SW 1271 (cell line): ENCODE results near the gene IL13RA1.
A peak's percentile ranks its signal among the peaks of the same experiment; 100 is the strongest.
"Not testable (repeated sequence)": the region's sequence is repeated elsewhere in the genome, so short reads cannot be mapped to it uniquely, and the experiment has no call there.

Source experiments
- DNase-seq, 2 experiments: peaks; one replicate each; lab custom pipeline; 2025; lab: John Stamatoyannopoulos, UW

IL13RA1 gene

GRCh38 chrX:118726887-118727685 is at the start of gene IL13RA1:
Gene IL13RA1, plus strand, starts transcription at chrX:118727606. Its CDS starts 33 bp downstream, at chrX:118727639.
- DNase-seq, result peak; percentile 2 to 59

DNA sequence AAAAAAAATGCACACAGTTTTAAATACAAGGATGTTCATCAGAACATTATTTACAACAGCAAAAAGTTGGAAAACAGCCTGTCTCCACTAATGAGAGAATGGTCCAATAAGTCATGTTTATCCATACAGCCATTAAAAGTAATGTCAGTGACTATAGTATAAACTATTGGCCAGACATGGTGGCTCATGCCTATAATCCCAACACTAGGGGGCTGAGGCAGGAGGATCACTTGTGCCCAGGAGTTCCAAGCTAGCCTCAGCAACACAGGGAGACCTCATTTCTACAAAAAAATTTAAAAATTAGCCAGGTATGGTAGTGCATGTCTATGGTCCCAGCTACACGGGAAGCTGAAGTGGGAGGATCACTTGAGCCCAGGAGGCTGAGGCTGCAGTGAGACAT is 48.1 kb upstream of the IL13RA1 start:
- DNase-seq, result no peak

DNA sequence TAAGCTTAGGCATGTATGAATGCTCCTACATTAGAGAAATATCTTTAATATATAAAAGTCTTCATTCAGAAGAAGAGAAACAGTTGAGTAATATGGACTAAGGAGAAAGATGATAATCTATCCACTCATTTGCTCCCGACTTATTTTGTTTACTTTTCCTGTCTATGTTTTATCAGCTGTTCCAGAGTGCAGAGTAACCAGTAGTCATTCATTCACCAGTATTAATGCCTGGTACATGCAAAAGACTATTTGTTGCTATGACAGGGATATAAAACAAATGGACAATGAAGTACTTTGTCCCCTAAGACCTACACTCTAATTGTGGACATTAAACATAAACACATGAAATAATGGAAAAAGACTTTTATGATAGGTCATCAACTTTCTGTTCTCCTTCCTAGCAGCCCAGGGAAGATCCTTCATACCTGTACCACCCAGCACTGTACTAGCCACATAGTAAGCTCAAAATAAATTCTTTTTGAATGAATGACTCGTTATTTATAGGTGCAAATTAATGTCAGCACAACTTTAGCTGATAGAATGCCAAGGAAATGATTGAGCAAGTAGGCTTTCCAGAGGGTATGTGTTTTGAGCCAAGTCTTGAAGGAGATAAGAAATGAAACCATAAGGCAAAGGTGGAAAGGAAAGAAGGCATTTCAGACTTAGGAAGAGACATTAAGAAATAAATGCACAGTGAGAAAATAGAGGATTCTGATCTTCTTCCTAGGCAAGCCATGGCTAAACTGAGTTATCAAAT is 45.0 kb upstream of the IL13RA1 start:
- DNase-seq, result no peak

DNA sequence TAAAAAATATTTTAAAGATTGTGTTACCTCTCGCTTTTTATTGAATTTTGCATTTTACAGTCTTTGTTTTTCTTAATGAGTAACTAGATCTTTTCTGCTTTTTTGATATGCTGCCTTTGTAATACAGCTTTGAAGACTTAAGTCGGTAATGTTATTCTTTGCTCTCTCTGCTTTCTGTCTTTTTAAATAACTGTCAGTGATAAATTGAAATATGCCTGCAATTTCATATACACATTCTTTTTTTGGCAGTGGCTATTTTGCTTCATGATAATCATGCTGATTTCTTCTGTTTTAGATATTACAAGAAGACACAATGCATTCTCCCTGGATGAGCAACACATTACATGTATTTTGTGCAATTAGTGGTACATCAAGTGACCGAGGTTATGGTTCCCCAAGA is 42.0 kb upstream of the IL13RA1 start:
- DNase-seq, result no peak

GRCh38 chrX:118688935-118689334 is 38.5 kb upstream of the IL13RA1 start:
- no peak for DNase-seq

DNA sequence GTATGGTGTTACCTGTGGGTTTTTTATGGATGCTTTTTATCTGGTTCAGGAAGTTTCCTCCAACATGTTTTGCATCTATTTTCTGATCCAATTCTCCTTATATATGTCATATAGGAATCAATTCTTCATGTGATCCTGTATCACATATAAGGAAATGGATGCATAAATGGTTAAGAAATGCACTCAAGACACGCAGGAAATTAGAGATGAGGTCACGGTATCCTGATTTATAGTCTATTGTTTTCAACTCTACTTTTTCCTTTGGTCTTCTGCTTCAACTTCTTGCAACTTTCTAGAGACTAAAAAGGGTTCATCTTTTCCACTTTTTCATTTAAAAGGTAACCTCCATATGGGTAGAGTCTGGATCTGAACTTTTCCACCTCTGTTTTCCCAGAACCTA is 33.6 kb upstream of the IL13RA1 start:
- DNase-seq, result no peak

- DNase-seq, result no peak
Observed at GRCh38 chrX:118694638-118695037, 32.8 kb upstream of the IL13RA1 start.

GRCh38 chrX:118698516-118699170 is 28.8 kb upstream of the IL13RA1 start:
- no peak for DNase-seq

- DNase-seq, result no peak
Observed at GRCh38 chrX:118702741-118703140, 24.7 kb upstream of the IL13RA1 start.

DNA sequence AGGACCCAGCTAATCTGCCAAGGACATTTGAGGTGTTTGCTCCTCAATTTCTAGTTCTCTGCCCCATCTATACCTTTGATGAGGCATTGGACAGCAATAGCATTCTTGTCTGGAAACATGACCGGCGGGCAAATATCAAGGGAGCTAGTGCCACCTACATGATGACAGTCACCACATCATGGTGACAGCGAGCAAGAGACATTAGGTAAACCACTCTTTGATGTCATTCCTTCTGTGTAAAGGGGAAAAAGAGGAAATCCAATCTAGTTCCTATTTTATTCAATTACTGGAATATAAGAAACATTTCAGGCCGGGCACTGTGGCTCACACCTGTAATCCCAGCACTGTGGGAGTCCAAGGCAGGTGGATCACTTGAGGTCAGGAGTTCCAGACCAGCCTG is 20.7 kb upstream of the IL13RA1 start:
- DNase-seq, result no peak

- DNase-seq, result no peak
Observed at GRCh38 chrX:118714521-118714920, 12.9 kb upstream of the IL13RA1 start.

GRCh38 chrX:118715917-118716316 is 11.5 kb upstream of the IL13RA1 start:
- not testable (repeated sequence) for DNase-seq

DNA sequence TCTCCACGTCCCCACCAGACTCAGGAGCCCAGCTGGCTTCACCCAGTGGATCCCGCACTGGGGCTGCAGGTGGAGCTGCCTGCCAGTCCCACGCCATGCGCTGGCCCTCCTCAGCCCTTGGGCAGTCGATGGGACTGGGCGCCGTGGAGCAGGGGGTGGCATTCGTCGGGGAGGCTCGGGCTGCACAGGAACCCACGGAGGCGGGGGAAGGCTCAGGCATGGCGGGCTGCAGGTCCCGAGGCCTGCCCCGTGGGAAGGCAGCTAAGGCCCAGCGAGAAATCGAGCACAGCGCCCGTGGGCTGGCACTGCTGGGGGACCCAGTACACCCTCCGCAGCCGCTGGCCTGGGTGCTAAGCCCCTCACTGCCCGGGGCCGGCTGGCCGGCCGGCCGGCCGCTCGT is 10.6 kb upstream of the IL13RA1 start:
- DNase-seq, result not testable (repeated sequence)

DNA sequence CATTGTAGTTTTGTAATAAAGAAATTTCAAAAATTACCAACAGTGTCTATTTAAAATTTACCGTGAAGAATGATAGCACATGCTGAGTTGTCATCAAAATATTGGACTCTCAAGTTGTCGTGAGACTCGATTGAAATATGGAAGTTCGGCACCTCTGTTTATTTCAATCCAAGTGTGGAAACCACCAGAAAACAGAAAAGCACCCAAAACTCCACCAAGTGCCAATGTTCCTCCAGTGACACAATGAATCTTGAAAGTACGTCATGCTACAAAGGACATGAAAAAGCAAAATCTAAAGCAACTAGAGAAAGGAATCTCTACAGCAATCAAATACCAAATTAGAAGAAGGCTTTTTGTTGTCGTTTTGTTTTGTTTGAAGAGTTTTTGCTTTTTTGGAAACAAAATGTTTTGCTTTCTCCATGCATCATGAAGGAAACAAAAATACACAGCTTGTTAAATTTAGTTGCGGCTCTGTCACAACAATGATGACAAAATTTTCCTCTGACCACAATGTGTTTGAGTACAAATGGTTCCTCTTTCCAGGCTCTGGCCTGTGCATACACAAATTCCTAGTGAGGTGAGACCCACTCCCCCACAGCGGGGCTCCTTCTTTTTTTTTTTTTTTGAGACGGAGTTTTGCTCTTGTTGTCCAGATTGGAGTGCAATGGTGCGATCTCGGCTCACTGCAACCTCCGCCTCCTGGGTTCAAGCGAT is 9.6 kb upstream of the IL13RA1 start:
- no peak for DNase-seq

GRCh38 chrX:118718737-118719136 is 8.7 kb upstream of the IL13RA1 start:
- no peak for DNase-seq

DNA sequence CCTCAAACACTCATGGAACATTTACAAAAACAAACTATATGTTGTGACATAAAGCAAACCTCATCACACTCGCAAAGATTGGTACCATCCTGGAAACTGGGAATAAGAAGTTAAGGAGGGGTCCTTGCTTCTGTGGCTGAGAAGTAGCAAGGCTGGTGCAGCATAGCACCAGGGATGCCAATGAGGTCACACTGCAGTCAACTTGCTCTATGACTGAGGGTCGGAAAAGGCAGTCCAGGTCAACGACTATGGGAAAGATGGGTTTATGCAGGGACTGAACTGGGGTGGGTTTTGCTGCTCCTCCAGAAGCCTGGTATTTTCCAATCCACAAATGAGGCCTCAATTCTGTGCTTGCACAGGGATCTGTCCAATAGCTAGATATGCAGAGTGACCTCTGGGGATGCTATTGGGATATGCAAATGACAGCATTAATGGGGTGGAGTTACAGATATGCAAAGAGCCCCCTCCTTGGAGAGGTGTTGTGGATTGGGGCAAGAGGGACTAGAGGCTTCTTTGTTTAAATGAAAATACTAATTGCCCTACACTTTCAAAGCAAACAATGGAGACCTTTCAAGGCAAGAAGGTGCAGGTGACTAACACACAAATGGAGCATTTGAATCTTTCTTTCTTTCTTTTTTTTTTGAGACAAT is 7.2 kb upstream of the IL13RA1 start:
- no peak for DNase-seq

- DNase-seq, result no peak
Observed at GRCh38 chrX:118723376-118723775, 4.0 kb upstream of the IL13RA1 start.

DNA sequence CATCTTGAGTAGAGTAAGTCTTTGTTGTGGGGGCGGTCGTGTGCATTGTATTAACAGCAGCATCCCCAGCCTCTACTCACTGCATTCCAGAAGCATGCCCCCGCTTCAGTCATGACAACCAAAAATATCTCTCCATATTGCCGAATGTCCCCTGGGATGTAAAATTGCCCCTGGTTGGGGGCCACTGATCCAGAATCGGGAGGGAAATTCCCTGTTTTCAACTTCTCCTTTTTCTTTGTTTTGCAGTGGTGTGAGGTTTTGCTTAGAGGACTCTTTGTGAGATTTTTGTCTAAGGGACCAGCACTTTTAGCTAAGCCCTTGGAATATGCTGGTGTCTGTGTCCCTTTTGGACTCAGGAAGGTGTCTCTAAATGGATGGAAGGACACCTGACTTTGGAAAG is 3.0 kb upstream of the IL13RA1 start:
- DNase-seq, result no peak

DNA sequence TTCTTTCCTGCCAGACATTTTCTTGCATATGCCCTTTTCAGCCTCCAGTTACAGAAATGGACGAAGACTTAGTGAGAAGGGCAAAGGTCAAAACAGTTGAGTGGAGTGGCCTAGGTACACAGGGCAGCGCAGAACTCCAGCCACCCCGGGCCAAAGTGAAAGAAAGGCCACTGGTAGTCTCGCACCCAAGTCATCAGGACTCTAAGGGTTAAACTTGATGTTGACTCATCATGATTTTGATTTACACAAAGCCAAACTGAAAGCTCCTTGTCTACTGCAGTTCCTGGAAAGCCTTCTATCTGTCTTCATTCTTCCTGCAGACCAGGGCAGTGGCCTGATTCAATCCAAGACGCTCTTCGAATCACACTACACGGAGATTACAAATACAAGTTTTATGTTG is 2.6 kb upstream of the IL13RA1 start:
- DNase-seq, result no peak

GRCh38 chrX:118726396-118726795 is 1.0 kb upstream of the IL13RA1 start:
- no peak for DNase-seq

- DNase-seq, result no peak
Observed at GRCh38 chrX:118727686-118728339, 407 bp downstream of the IL13RA1 start.
